K562 (cell line): ENCODE data around the gene CDH7.

Source experiments
- ILF3 ChIP-seq: fragments of 450-650 bp; IDR thresholded peaks from 2 replicates; pipeline ENCODE4 v1.6.1; 2018; ENCODE audit warnings: antibody characterized with exemption, mild to moderate bottlenecking, moderate library complexity, borderline replicate concordance
- KAT8 ChIP-seq: fragments of 450-650 bp; IDR thresholded peaks from 2 replicates; pipeline ENCODE4 v1.6.1; 2016; ENCODE audit warnings: low read depth, mild to moderate bottlenecking
- MEIS2 ChIP-seq: fragments of 450-650 bp; IDR thresholded peaks from 2 replicates; pipeline ENCODE4 v1.6.1; 2014; ENCODE audit warnings: mild to moderate bottlenecking; ENCODE audit not compliant: partially characterized antibody
- MYC ChIP-seq, 2 experiments: fragments of 250-450 bp in 1 of 2; sonication (Bioruptor Pico) in 1 of 2; IDR thresholded peaks; 2 replicates each; pipeline versions ENCODE4 v1.5.1 to v1.6.1; 2012 to 2021; ENCODE audit warnings: low read depth in 2 of 2, borderline replicate concordance in 1 of 2, improper control_type of control experiment in 1 of 2, low read length in 1 of 2, mild to moderate bottlenecking in 1 of 2, moderate library complexity in 1 of 2
- TF ChIP-seq, protein P1 (sequence below), 3 experiments: IDR thresholded peaks in 2 of 3; conservative IDR thresholded peaks in 1 of 3; 2 replicates each; pipeline ENCODE4 v1.5.1; 2011 to 2012; ENCODE audit warnings: low read length in 3 of 3, mild to moderate bottlenecking in 3 of 3, control low read depth in 2 of 3, improper control_type of control experiment in 1 of 3, inconsistent platforms in 1 of 3, low read depth in 1 of 3, mixed read lengths in 1 of 3, moderate library complexity in 1 of 3; ENCODE audit not compliant: insufficient read depth in 2 of 3

DNA sequence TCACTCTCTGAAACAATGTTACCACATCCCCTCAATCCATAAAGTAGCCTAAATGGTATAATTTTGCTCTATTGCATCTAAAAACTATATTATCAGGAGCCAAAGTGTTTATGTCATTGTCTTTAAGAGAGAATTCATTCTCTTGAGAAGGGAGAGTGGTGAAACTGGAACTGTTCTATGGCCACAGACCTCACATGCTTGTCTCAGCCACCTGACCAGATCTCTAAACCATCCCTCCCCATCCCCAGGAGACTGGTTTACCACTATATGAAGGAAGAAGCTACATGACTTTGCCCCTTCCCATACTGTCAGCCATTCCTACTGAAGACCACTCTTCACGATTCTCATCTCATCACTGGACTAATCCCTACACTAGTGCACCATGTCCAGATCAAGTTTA, 9.6 kb downstream of the CDH7 start:
- no peak for TF ChIP-seq MYC (IDR thresholded peaks at IDR 0.05; ENCODE audit: low read depth, low read length)
- no peak for TF ChIP-seq MYC (CRISPR knock-in tag; IDR thresholded peaks at IDR 0.05; ENCODE audit: borderline replicate concordance, low read depth)
- no peak for TF ChIP-seq MEIS2
- TF ChIP-seq ILF3, result no peak
- no peak for TF ChIP-seq KAT8
- TF ChIP-seq, protein P1, sequence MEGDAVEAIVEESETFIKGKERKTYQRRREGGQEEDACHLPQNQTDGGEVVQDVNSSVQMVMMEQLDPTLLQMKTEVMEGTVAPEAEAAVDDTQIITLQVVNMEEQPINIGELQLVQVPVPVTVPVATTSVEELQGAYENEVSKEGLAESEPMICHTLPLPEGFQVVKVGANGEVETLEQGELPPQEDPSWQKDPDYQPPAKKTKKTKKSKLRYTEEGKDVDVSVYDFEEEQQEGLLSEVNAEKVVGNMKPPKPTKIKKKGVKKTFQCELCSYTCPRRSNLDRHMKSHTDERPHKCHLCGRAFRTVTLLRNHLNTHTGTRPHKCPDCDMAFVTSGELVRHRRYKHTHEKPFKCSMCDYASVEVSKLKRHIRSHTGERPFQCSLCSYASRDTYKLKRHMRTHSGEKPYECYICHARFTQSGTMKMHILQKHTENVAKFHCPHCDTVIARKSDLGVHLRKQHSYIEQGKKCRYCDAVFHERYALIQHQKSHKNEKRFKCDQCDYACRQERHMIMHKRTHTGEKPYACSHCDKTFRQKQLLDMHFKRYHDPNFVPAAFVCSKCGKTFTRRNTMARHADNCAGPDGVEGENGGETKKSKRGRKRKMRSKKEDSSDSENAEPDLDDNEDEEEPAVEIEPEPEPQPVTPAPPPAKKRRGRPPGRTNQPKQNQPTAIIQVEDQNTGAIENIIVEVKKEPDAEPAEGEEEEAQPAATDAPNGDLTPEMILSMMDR (IDR thresholded peaks at IDR 0.05 in 2 of 3, conservative IDR thresholded peaks at IDR 0.05 in 1 of 3; ENCODE audit: insufficient read depth in 2 of 3, low read depth in 1 of 3, low read length in 3 of 3), result no peak
